Stimulated activated naive CD8-positive, alpha-beta T cell treated with anti-CD3 and anti-CD28 coated beads, Interleukin-15, Interleukin-2, amounts not matched to agents 100 U/mL and 50 U/mL, for 24 hours (primary cell): Measurements from ENCODE around the gene PLEK.

Source experiments
- ATAC-seq: fragments of 150-1000 bp; cut with Tn5 transposase; one replicate; pipeline ENCODE4 v1.10.0; 2021
- DNase-seq: peaks from one replicate; pipeline ENCODE4 v3.0.0; 2021

The PLEK gene

DNA sequence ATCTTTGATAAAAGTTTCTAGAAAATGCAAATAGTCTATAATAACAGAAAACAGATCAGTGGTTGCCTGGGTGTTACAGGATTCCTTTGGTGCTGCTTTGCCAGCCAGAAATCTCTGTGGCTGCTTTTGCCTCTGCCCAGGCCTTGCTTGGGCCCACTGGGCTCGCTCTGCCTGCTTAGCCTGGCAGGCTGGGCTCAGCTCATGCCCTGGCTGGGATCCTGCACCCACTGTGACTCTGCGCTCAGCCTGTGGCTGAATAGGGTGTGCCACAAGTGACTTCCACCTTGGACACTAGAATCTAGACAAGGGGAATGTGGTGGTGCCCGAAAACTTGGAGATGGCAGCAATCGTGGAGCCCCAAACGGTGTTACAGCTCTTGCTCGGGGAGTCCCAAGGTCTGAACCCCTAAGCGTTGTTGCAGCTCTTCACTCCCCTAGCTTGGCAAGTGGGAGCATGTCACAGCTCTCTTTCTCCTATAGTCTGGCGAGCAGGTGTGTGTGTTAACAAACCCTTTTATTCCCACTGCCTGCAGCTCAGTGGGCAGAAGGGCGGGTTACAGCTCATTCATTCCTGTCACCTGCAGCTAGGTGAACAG lies 51.1 kb downstream of the PLEK start:
- DNase-seq: no peak
- ATAC-seq: no peak

DNA sequence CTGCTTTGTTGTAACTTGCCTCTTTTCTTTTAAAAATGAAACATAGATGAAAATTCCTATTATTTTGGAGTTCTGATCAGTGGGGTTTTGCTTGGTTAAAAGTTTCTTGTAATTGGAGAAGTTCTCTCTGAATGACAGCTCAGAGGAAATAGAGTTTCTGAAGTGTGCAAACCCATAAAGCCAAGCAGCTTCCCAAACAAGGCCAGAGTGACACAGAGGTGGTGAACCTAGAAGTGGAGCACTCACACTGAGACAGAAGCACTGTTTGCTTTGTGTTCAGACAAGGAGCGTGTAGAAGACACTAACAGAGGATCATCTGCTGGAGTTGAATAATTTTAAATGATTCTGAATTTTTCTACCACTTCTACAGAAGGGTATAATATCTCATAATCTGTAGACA lies 52.8 kb downstream of the PLEK start:
- no peak for ATAC-seq
- DNase-seq: no peak

DNA sequence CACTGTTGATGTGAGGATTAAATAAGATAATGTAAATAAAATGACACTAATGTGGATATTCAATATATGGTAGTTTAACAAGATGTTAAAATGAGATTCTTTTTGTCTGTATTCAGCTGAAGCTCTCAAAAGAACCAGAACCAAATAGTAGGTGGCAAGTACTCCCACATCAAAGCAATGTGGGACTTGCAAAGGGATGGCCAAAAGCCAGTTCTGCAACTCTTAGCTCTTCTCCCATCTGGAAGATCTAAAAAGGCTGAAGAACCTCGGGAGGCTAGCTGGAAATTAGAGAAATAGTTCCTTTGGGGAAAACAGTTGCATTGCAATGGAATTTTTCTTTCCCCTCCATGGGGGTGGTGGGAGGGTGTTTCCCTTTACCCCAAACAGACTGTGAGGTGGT lies 53.3 kb downstream of the PLEK start:
- DNase-seq (no peak), ATAC-seq (no peak)

DNA sequence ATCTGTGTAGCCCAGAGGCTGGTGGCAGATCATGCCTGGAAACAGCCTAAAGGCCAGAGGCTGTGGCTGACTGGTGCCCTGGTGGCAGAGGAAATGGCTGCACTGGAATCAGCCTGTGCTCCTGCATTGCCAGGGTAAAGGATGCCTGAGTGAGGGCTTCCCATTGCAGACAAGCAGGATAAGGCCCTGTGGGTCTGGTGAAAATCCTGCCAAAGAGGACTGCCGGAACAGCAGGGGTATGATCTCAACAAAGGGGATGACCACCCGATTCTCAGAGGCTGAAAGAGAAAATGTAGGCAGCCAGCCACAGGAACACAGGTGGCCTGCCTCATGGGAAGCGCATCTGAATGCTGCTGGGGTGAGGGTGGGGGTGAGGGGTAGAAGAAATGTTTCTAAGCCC lies 53.8 kb downstream of the PLEK start:
- ATAC-seq (no peak), DNase-seq (no peak)

DNA sequence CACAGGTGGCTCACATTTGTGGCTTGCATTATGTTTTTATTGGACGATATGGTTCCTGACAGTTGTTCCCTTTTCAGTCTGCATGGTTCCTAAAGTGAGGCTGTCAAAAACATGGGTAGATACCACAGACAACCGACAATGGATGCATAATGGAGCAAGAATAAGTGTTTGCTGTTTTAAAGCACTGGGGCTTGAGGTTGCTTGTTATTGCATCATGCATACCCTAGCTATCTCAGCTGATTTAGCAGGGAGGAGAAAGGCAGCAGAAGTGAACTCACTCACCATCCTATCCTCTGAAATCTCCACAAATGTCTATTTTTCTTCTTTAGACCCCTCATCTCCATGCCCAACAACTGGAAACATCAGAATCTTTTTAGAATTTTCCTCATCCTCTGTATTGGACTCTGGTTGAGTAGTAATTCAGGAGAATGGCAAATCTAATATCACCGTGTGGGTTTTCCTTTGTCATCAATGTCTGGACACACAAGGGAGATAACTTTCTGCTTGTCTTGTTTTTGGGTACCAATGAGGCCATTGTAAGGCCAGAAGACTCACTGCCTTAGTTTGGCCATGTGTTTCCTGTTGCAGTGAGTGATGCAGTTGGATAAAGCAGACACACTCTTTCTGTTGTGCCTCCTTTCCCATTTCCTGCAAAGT lies 55.3 kb downstream of the PLEK start:
- no peak for ATAC-seq
- no peak for DNase-seq

DNA sequence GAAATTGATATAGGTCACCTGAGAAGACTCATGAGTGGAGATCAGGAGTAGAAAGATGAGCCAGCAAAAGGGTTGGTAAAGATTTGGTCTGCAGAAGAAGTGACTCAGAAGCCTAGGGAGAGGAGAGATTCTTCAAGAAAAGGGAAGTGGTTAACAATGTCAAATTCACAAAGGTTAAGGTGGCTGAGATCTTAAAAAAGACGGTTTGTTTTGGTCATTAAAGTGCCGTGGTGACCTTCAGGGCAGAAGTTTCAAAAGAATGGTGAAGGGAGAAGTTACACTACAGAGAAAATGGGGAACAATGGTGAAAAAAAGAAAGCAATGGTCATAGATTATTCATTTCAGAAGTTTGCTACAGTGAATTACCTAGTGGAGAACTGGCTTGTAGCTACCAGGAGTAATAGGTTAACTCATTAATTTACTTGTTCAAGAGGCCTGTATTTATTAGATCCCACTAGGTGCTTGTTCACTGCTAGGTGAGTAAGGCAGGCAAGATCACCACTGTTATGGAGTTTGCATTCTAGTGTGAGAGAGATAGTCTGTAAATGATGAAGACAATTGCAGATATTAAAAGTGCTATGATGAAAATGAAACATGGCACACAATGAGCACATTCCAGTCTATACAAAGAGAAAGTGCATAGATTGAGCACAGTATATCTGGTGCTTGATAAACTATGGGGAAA lies 59.0 kb downstream of the PLEK start:
- DNase-seq (no peak), ATAC-seq (peak; percentile 94)

DNA sequence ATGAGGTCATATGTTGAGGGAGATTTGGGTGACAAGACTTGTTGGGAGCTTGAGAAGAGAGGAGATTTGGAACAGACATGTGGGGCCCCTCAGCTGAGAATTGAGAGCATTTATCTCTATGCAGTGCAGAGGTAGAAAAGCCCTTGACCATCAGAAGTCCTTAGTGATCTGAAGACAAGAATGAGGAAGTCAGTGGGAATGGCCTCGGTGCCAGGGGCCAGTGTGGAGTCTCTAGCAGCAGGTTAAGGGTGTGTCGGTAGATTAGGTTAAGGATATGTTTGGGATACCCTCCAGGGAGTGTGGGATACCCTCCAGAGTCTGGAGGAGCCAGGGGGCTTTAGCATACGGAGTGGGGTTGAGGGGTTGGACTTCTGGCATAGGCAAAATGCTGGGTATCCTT lies 60.4 kb downstream of the PLEK start:
- DNase-seq (no peak), ATAC-seq (no peak)

DNA sequence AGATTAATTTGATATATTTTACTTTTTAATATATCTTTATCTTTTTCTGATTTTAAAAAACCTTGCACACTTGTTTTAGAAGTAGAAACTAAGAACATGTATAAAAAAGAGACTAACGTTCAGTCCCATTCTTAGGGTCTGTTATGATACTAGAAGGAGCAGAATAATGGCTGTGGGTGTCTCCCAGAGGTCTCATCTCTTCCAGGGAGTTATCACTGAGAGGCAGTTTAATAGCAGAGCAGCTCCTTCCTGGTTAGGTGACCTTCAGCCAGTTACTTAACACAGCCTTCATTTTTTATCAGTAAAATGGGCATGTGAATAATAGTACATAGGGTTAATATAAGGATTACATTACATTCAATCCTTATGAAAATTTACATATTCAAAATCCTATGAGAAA lies 61.4 kb downstream of the PLEK start:
- DNase-seq: no peak
- ATAC-seq: no peak

DNA sequence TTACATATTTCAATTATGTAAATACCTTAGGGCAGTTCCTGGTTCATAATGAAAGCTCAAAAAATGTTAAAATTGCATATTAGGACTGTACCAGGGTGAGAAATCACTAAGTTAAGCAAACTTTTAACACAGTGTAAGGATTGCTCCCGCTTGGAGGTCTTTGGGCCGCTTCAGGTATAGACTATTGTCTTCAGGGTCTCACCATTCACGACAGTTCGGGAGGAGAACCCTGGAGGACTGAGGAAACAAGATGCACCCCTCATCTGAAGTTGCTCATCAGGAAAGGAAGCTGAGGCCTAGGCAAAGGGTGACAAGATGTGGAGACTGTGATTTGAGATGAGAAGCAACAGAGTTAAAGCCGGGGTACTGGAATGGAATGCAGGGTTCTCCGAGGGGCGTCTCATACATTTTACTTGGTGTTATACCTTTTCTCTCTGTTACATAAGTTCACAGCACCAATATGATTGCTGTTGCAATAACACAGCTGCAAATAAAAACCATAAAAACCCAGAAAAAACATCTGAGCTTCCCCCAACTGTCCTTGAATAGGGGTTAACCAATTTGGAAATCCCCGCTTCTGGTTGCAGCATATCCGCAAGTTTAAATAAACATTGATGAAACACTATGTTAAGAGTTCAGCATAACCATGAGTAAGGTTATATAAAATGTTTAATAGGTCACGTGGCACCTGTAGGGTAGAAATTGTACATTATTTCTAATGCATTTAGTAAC lies 61.9 kb downstream of the PLEK start:
- no peak for DNase-seq
- no peak for ATAC-seq

DNA sequence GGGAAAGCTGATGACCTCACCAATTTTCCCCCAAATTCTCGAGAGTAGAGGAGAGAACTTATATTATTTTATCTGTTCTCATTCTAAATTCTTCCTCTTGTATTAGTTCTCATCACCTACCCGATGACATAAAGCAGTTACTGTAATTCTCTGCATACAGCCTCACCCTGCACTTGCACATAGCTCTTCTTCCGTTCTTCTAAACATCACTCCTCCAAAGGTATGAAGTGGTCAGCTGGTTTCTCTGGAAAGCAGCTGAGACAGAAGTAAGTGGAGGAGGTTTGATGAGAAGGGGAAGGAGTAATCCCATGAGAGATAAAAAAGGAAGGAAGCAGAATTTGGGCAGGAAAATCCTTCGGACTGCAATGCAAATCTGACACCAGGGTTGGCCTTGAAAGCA lies 63.0 kb downstream of the PLEK start:
- ATAC-seq: no peak
- DNase-seq: no peak

DNA sequence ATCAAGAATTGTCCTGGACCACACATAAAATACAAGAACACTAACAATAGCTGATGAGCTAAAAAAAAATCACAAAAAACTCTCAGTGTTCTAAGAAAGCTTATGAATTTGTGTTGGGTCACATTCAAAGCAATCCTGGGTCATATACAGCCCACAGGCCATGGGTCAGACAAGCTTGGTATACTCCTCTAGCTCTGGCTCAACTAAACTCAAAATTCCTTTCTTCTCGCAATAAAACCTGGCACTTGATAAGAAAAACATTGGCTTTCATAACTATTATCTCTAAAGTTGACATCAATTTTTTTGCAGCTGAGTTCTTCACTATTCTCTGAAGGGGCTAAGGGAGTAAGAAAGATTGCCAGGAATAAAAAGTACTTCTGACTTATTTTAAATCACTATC lies 63.7 kb downstream of the PLEK start:
- DNase-seq (no peak), ATAC-seq (no peak)

DNA sequence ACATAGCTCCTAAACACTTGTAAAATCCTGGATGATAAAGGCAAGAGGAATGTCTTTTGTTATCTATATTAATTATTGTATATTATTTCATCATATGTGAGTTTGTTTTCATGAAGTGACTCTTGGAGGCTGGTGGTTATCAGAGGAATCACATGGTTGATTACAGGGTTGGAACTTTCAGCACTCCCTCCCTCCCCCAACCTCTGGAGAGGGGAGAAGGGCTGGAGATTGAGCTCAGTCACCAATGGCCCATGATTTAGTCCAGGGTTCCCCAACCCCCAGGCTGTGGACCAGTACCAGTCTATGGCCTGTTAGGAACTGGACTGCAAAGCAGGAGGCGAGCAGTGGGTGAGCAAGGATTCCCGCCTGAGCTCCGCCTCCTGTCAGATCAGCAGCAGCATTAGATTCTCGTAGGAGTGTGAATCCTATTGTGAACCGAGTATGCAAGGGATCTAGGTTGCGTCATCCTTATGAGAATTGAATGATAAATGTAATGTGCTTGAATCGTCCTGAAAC lies 64.3 kb downstream of the PLEK start:
- ATAC-seq: no peak

DNA sequence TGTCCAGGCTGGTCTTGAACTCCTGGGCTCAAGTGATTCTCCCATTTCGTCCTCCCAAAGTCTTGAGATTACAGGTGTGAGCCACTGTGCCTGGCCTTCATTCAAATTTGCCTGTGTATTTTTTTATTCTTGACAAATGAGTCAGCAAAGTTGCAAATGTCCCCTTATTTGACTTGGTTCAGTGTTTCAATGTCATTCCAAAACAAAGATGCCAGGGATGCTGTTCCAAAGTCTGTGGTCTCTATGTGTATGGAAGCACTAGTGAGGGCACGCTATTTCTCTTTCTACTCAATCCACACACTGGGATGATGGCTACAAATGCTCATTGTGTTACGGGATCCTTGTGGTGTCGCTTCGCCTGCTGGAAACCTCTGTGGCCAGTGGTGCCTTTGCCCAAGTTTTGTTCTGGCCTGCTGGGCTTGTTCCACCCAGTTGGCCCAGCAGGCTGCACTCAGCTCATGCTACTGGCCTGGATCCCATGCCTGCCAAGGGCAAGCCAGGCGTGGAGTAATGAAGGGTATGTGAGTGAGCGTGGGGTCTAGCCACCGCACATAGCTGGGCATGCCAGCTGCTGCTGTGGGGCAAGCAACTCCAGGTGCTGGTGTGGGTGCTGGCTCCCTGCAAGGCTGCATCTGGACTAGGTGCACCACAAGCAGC lies 66.4 kb downstream of the PLEK start:
- ATAC-seq (no peak), DNase-seq (no peak)

More for the DNA sequence above, 64.3 kb downstream of the PLEK start:
- DNase-seq: no peak

DNA sequence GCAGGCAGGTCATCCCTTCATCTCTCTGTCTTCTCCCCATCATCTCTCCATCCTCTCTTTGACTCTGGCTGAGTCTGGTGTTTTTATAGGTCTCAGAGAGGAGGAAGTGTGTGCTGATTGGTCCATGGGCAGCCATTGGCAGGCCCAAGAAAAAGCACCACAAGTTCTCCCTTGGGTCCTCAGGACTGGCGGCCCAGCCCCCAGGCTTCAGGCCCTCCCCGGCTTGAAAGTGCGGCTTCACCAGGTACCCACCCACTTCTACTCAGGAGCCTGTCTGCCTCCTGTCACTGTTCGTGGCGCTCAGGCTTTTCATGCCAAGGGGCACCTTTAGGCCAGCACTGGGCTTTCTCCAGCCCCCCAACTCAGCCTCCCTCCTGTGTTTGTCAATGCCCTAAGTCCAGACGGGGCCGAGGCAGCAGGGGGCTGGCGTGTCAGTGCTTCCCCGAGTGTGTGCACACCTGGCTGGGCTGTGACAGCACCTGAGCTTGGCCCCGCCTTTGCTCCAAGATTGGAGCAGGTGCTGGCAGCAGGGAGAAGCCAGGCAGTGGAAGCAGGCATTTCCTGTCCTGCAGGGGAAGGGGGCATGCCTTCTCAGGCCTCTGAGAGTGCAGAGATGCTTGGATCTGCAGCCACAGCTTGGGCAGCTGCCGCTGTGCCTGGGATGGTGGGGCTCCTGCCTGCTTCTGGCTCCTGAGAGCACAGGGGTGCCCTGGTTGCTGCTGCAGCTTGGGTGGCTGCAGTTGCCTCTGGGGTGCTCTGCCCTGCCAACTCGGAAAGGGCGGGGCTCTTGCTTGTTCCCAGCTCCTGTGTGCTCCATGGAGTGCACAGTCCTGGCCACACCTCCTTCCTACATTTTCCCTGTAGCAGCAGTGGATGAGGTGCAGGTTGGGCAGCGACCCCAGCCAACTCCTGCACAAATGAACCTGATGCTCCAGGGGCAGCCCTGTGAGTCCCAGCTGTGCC lies 67.9 kb downstream of the PLEK start:
- ATAC-seq: no peak
- DNase-seq: no peak

DNA sequence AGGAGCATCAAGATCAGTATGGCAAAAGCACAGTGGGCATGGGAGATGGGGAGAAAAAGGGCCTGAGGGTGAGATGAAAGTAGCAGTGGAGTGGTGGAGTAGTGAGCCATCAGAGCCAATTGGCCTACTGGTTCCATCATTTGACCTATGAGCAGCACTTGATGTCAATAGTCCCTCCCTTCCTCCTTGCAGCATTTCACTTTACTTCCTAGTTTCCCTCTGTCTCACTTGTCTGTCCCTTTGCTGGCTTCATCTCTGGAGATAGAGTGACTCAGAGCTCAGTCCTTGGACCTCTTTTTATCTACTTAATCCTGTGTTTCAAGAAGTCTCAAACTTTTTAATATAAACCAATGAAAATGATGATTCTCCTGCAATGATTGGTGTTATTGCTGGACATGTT lies 69.9 kb downstream of the PLEK start:
- DNase-seq (no peak), ATAC-seq (no peak)

DNA sequence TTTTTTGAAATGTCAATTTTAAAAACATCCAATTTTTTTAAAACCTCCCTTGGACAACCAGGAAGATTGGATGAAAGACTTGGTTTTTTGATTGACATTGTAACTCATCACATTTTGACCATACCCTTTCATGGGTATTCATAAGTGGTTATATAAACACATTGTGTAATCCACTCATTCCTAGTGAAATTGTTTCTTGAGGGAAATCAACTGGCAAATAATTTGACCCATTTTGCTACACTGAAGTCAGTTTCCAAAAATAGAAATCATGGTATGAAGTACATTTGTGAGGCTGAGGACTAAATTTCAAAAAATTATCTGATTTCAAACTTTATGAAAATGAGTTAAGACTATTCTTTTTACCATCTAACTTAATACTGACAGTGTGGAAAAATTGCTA lies 70.5 kb downstream of the PLEK start:
- ATAC-seq (no peak), DNase-seq (no peak)

DNA sequence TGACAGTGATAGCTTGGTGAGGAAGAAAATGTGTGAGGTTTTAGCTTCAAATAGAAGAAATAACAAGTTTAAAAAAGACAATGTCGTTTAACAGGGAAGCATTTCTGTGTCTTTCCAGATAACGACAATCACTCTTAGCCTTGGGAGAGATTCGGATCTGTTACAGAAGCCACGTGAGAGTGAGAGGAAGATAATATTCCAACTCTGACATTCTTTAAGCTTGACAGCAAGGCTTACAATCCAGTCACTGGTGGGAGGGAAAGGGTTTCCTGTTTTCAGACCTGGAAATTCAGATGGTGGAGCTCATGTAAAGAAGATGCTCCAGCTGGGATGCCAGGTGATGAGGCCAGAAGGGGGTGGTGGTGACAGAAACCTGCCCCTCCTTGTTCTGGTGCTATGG lies 71.2 kb downstream of the PLEK start:
- ATAC-seq: no peak
- no peak for DNase-seq

DNA sequence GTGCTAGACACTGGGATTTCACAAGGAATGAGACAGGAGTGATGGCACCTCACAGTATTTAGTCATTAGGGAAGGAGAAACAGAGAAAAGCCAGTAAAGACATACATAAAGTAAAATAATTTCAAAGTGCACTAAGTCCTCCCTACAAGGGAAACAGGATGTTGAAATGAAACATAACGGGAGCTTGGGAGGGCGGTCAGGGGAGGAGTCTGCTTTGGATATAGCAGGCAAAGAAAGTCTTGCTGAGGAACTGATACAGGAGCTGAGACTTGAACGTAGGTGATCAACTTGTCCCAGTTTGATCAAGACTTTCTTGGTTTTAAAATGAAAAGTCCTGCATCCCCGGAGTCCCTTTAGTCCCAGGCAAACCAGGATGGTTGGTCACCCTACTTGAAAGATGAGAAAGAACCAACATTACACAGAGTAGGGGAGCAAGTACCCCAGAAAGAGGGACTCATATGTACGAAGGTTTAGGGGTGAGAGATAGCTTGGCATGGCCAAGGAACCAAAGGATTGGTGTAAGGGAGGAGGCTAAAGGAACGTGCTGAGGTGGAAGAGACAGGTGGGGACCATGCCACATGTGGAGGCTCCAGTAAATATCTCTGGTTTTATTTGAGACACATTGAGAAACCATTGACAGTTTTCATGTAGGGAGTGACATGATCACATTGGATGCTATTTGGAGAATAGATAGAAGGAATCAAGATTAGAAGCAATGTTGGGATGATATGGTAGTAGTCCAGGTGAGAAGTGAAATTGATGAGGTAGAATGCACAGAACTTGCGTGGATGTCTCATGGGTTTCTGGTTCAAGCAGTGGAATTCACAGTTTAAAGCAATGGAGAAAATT lies 73.6 kb downstream of the PLEK start:
- DNase-seq: no peak
- no peak for ATAC-seq

DNA sequence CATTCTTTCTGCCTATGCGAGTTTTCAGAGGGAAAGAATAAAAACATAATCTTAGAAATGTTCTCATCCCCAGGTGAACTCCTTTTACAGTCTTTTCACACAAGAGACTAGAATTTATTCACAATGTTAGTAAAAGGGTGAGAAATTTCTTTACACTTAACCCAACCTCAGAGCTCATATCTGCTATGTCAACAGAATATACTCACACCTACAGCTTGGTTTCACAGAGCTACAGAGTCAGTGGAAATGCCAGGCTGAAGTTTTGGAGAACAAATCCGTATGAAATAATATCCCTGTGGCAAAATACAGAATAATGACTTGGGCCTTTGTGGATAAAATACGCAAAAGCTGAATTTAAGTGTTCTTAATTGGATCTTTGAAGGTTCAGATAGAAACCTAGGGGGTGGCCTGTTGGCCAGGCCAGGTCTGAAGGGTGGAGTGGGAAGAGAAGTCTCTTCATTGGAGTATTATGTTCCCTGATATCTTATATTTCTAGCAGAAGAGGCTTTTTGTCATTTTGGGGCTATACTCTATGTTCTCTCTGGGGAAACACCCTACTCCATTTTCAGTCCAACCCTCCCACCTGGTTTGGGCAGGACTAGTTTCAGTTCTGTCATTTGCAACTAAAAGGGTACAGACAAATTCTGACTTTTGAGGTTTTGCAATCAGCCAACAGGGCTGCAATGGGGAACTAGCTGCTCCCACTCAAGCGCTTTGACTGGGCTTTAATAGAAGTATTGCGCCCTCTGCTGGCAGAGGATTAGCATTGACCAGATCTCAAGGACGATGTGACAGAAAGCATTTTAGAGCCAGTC lies 76.3 kb downstream of the PLEK start:
- DNase-seq (peak; percentile 89), ATAC-seq (peak; percentile 99)

DNA sequence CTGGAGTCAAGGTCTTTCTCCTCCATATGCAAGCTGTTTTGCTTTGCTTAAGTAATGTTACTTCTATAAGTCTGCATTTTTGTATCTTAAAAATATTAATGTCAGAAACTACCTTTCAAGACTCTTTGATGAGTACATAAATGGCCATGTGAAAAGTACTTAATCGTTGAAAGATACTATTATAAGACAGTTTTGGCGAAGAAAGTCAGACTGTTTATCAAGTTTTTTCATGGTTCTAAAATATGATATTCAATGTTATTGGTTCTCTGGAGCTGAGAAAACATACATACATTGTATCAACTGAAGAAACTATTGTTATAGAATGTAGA lies 76.9 kb downstream of the PLEK start:
- DNase-seq (no peak), ATAC-seq (no peak)
